ENCODE measurements around the gene EPB41L4A.

EPB41L4A gene

DNA sequence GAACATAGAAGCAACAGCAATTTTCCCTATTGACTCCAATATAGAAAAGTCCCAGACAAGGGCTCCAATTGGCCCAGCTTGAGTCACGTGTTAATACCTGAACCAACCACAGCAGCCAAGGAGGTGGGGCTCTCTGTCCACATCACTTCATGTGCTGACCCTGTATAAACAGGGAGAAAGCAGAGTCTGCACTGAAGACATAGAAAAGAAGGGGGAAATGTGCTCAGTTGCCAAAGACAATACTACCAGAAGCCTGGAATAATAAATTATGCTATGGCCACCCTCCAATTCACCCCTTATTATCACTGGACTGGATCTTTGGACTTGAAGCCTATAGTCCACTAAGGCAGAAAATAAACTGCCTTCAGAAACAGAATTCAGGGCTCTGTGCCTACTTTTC is 275.4 kb downstream of the EPB41L4A start:
- DNase-seq = no peak

DNA sequence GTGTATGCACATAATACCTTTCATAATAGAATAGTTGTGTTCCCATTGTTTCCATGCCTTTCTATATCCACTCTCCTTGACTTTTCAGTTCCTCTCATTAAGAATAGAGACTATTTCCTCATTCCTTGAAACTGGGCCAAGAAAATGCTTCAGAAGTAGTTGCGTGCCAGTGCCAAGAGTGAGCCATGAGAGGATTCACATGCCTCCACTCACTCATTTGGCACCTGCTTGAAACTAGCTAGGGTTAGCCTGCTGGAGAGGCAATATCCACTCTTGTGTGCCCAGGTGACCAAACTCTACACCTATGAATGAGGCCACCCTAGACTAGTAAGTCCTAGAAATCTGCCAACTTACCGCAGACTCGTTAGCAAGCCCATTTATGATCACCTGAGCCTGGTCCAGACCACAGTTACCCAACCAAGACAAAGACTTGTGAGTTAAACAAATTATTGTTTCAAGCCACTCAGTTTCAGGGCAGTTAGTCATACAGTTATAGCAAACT is 276.3 kb downstream of the EPB41L4A start:
- no peak for DNase-seq

DNA sequence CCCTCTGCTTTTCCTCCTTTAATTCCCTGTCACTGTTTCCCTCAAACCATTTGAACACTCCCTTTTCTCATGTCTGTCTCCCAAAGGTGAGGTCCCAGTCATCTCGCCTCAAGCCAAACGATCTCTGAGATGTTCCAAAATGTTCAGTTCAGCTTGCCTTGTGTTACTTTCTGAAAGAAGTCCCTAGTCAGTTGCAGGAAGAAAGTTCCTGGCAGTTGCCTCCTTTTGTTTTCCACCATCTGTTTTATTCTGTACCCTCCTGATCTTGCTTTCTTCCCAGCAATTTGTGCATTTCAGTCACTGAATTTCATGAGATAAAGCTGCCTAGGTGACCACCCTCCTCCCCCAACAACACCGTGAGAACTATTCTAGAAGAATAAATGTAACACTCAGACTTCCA is 277.5 kb downstream of the EPB41L4A start:
- no peak for DNase-seq

DNA sequence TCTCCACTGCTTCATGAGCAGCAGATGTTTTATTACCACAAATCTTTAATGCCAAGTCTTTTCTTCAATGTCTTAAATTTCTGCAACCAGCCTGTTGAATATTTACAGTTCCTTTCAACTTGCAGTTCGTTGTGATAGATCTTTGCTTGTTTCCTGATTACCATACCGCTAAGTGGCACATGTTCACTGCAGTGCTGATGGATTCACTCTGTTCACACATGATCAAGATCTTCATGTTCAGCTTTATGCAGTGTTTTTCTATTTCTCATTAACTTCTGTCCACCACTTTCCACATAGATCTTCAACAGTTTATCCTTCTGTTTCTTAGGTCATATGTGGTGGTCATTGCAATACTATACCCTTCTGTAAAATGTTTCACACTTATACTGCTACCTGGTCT is 280.6 kb downstream of the EPB41L4A start:
- no peak for DNase-seq

DNA sequence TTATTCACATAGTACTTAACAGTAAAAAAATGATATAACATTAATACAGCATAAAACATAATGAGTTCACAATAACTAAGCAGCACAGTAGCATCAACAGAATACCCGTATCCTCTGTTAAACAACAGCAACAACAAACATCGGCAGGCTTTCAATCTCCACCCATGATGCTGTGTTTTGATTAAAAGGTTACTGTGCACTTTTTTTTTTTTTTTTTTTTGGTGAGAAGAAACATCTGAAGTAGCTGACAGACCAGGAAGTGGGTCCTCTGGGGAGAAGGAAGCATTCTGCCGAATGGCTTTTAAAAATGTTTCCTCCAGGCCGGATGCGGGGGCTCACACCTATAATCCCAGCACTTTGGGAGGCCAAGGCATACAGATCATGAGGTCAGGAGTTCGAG is 282.3 kb downstream of the EPB41L4A start:
- no peak for DNase-seq

DNA sequence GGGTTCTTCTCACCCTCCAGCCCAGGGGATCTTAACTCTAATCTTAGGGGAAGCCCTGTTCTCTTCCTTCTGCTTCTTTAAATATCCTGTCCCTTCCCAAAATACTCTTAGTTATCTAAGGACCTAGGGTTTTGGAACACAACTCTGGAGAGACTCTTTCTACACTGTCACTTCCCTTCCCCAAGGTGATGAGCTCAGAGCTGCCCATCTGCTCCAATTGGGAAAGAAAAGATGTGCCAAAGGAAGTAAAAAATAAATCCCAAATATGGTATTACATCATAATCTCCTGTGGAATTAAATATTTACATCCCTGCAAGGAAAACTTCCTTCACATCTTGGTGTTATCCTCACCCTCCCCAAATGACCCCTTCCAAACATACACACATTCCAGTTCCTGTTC is 291.2 kb downstream of the EPB41L4A start:
- DNase-seq = no peak

DNA sequence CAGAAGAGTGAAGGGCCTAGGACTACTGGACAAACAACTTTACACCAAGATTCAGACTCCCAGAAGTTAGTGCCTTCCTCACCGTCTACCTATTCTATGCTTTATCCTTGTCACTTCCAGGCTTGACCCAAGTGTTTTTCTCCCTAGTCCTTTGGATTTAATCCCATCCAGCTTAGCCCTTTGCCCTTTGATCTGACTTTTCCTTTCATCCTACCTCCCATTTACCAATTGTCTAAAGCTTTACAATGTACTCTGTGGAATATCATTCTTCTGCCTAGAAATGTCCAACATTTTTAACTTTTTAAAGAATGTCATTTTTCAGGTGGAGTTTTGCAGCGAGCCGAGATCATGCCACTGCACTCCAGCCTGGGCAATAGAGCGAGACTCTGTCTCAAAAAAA is 292.1 kb downstream of the EPB41L4A start:
- DNase-seq = no peak

DNA sequence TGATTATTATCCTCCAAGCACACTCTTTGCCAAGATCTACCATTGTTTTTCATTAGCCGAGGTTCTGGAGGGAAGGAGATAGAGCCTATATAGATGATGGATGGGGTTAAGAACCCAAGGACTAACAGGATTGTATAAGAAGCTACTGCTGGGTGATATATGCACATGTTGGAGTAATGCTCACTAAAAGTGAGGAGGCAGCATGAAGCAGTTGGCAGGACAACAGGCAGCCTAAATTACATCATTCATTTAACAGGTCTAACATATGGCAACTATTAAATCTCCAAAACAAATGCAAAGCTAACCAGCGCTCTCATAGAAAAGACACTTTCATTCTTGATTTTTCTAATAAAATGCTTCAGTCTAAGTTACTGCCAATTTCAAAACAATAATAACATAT is 293.2 kb downstream of the EPB41L4A start:
- DNase-seq = peak; percentile 9

DNA sequence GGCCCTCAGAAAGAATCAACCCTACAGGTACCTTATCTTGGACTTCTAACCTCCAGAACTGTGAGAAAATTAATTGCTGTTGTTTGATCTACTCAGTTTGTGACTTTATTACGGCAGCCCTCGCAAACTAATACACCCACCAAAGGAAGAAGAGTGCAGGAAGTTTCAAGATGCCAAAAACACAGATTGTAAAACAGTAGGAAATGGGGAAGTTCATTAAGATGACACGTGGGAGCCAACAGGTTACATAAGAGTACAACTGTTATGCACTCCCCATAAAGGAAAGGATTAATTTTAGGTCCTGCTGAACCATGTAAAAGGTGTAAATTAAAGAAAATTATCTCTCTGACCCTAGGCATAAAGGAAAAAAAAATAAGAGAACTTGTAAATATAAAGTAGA is 294.3 kb downstream of the EPB41L4A start:
- no peak for DNase-seq

DNA sequence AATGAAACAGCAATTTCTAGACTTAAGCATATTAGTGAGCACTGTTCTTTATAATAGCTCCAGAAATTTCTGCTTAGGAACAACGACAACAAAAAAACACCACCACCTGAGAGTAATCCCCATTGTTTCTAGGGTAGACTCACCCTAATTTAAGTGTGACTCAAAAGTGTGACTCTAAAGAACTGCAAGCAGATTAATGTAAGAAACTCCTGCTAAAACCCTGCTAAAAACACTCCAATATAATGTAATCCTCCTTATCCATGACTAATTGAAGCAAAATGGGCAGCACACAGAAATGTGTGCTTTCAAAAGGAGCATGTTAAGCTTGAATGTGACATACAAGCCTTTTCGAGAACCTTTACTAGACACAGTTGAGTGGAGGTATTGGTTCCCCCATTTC is 296.0 kb downstream of the EPB41L4A start:
- no peak for DNase-seq

DNA sequence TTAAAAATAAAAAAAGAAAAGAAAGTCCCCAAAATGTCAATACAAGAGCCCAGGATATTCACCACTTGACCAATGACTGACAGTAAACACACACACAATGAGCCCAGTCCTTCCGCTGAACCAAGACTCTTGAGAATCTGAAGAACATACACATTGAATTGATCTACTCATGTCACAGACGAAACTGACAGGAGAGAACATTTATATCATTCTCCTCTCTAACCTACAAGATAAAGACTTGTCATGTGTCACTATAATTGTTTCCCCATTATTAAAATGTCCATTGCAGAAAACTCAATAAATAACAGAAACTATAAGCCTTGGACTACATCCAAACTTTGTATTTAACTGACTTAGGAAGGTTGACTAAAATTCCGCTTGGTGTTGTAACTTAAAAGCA is 296.7 kb downstream of the EPB41L4A start:
- no peak for DNase-seq

DNA sequence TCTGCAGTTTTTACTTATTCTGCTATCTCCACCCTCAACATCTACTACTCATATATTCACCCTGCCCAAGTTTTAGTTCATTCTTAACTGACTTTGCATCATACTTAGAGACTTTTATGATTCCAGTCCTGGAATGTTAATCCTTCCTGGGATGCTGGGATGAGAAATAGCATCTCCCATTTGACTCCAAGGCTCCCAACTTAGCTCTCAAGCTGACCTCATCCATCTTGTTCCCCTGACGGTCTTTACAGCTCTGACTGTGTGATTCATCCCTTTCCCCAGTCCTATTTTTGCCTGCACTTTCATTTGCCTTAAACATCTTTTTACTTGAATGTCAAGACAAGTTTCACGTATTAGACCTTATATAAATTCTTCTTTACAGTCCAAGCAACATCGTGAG is 297.8 kb downstream of the EPB41L4A start:
- no peak for DNase-seq

DNA sequence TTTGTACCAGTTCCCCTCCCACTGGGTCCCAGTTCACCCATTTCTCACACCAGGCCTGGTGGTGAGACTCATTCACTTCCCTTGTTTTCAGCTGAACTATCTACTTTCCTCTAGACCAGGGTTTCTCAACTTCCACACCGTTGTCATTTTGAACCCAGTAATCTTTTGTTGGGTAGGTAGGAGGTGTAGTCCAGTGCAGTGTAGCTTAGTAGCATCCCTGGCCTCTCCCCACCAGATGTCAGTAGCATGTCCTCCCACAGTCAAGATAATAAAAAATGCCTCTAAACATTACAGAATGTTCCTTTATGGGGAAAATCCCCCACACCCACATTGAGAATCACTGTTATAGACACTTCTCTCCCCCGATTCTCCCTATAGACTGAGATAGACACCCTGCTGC is 299.1 kb downstream of the EPB41L4A start:
- no peak for DNase-seq

DNA sequence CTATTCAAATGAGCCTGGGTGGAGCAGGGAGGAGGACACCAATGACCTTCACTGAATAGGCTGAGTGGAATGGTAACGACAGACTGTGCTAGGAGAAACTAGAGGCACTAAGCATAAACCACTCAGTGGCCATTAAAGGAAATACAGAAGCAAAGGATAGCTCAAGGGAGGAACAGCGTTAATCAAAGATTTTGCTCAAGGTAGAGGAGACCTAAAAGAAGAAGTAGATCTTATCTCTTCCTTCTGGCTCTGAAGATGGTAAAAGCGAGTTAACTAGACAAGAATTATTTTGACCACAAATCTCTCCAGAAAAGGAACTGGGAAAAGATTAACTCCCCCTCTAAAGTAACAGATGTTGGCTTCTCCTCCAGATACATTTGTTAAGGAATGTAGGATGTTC is 299.6 kb downstream of the EPB41L4A start:
- DNase-seq = no peak

DNA sequence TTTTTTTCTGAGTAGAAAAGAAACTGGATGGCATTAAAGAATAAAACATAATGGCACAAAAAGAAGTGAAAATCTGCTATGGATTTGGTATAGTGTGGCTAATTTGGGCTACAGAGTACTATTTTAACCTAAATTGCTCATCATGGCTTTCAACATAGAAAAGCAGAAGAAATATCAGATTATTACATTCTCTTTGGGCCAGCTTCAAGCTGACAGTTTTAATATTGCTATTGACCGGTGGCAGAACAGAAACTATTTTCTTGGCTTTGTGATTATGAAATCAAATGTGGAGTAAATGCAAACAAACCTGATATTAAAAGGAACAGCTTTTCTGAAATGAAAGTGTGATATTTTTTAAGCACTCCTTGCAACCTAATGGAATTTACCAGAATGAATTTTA is 301.5 kb downstream of the EPB41L4A start:
- no peak for DNase-seq

DNA sequence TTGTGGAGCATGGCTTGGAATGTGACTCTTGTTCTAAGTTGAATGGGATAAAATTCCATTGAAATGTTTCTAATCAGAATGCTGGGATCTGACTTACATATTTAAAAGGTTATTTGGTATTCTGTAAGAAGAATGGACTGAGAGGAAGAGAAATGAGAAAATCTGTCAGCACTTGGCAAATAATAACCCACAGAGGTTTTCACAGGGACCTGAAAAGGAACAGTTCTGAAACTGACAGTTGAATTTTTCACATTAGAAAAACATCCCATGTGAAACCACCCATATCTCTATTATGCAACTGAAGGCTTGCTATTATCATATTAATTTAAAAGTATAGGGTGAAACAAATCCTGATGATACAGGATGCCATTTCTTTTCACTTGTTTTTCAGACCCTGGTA is 302.7 kb downstream of the EPB41L4A start:
- no peak for DNase-seq

DNA sequence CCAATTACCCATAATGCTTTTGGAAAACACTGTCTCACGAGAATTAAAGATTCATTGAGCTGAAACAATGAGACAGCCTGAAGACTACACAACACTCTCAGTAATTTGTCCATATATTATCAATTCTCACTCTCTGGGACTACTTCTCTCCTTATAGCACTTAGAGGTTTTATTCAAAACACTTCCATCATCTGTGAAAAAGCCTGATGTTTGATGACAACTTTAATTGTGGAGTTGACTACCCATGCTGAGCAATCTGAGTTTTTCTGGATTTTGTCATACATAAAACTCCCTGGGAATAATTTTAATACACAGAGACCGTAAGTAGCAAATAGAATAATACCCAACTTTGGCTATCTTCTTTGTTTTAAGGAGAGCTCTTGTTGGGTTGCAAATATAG is 305.5 kb downstream of the EPB41L4A start:
- no peak for DNase-seq

Measured in NCI-H2171 (cell line).